Measurements from ENCODE around the gene FAM163B. TPM values are rescaled to one million over a fixed set of nuclear protein-coding genes. Genes with fewer than 3 reads are reported as not detected.

The FAM163B gene
- total and polyA plus RNA-seq, 2 experiments from 2014 or later, result 0.35 to 1.0 TPM

- no peaks in the 10 kb centered on the region for H4K20me1 ChIP-seq (ENCODE audit: insufficient read depth, poor library complexity, severe bottlenecking)
- H3K36me3 ChIP-seq (replicated peaks; ENCODE audit: insufficient read depth, low read depth), result no peaks in the 10 kb centered on the region
- no peak overlapping the region for H3K4me2 ChIP-seq
- WGBS (ENCODE audit: low lambda C conversion rate, missing lambda C conversion rate), result 81% methylated on average over 12 of the region's 12 CpGs
- no peak overlapping the region for H3K4me3 ChIP-seq
- H3K9me2 ChIP-seq (replicated peaks; ENCODE audit: insufficient read depth), result no peaks in the 10 kb centered on the region
- no peak overlapping the region for H2AFZ ChIP-seq
- no peak overlapping the region for H3K27ac ChIP-seq
- no peak for DNase-seq (ENCODE audit: low spot score)
- H3K27me3 ChIP-seq, result no peaks in the 10 kb centered on the region
- H3K4me1 ChIP-seq (ENCODE audit: insufficient read depth), result no peaks in the 10 kb centered on the region
- no peaks in the 10 kb centered on the region for H3K79me2 ChIP-seq
- H3K9me3 ChIP-seq (ENCODE audit: low read depth), result no peaks in the 10 kb centered on the region
- TF ChIP-seq EZH2 (IDR thresholded peaks at IDR 0.05; ENCODE audit: borderline replicate concordance) (no peak), EZH2phosphoT487 (IDR thresholded peaks at IDR 0.05; ENCODE audit: low read depth, severe bottlenecking, unreplicated experiment) (no peak)
- TF ChIP-seq, protein P1, sequence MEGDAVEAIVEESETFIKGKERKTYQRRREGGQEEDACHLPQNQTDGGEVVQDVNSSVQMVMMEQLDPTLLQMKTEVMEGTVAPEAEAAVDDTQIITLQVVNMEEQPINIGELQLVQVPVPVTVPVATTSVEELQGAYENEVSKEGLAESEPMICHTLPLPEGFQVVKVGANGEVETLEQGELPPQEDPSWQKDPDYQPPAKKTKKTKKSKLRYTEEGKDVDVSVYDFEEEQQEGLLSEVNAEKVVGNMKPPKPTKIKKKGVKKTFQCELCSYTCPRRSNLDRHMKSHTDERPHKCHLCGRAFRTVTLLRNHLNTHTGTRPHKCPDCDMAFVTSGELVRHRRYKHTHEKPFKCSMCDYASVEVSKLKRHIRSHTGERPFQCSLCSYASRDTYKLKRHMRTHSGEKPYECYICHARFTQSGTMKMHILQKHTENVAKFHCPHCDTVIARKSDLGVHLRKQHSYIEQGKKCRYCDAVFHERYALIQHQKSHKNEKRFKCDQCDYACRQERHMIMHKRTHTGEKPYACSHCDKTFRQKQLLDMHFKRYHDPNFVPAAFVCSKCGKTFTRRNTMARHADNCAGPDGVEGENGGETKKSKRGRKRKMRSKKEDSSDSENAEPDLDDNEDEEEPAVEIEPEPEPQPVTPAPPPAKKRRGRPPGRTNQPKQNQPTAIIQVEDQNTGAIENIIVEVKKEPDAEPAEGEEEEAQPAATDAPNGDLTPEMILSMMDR (IDR thresholded peaks at IDR 0.05; ENCODE audit: poor library complexity), result no peak
These were observed 28.4 kb upstream of the FAM163B start for GRCh38 chr9:133637451-133638055.

DNA sequence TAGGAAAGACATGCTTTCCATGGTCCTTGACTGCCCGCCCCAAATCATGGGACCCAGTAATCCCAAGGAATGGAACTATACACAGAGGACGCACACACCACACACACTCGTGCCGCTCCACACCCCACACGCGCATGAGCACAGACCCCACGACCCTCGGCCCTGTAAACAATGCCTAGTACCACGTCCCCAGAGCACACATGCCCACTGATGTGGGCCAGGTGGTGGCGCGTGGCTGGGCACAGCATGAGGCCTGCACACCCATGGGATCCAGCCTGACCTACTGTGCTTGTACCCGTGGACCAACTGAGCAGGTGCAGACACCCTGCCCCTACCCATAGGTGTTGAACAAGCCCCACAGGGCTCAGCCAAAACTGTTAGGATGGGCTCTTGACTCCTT is 27.7 kb upstream of the FAM163B start:
- H3K4me2 ChIP-seq, result no peak overlapping the region
- H3K27me3 ChIP-seq, result no peaks in the 10 kb centered on the region
- no peak for DNase-seq (ENCODE audit: low spot score)
- no peaks in the 10 kb centered on the region for H4K20me1 ChIP-seq (ENCODE audit: insufficient read depth, poor library complexity, severe bottlenecking)
- no peaks in the 10 kb centered on the region for H3K4me1 ChIP-seq (ENCODE audit: insufficient read depth)
- H2AFZ ChIP-seq, result no peak overlapping the region
- no peaks in the 10 kb centered on the region for H3K79me2 ChIP-seq
- 96% methylated on average over 12 of the region's 12 CpGs for WGBS (ENCODE audit: low lambda C conversion rate, missing lambda C conversion rate)
- TF ChIP-seq, protein P1 (IDR thresholded peaks at IDR 0.05; ENCODE audit: poor library complexity), result no peak
- TF ChIP-seq EZH2phosphoT487 (IDR thresholded peaks at IDR 0.05; ENCODE audit: low read depth, severe bottlenecking, unreplicated experiment) (no peak), EZH2 (IDR thresholded peaks at IDR 0.05; ENCODE audit: borderline replicate concordance) (no peak)
- H3K9me3 ChIP-seq (ENCODE audit: low read depth), result no peaks in the 10 kb centered on the region
- no peaks in the 10 kb centered on the region for H3K36me3 ChIP-seq (replicated peaks; ENCODE audit: insufficient read depth, low read depth)
- H3K9me2 ChIP-seq (replicated peaks; ENCODE audit: insufficient read depth), result no peaks in the 10 kb centered on the region
- H3K27ac ChIP-seq, result no peak overlapping the region
- H3K4me3 ChIP-seq, result no peak overlapping the region

DNA sequence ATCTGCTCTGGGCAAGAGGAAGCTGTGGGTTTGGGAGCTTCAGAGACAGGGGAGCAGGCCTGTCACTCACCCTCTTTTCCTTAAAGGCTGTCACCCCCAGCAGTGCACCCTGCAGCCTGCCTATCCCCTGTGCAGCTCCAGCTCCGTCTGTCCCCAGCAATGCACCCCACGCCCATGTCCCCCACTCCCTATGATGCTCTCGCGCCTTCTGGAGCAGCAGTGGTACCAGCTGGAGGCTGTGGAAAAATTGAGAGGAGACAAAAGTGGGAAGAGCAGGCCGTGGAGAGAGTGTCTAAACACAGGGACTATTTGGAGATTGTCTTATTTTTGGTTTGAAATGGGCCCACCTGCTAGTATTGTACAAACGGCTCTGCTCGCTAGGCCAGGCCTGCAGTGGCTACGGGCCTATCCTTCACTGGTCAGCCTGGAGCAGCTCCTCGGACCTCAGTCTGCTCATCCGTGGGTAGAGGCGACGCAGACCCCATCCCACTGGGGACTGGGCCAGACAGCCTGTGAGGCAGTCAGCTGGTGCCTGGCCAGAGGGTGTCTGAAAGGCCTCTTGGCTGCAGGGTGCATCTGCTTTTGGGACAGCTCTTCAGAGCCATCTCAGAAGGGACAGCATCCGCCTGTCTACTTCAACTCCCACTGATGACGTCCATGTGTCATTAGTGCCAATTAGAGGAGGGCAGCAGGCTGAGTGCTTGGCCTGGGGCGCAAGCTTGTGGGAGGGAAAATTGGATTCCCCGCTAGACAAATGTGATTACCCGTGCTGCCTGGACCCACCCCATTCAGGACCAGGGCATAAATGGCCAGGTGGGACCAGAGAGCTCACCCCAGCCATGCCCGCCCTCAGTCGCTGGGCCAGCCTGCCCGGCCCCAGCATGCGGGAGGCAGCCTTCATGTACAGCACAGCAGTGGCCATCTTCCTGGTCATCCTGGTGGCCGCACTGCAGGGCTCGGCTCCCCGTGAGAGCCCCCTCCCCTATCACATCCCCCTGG is 26.6 kb upstream of the FAM163B start, which contains the start of gene DBH:
TSS of gene DBH (plus strand) at position 831 of the 999 bp plus-strand sequence. CDS start at position 840, 9 bp downstream.
- H3K9me2 ChIP-seq (replicated peaks; ENCODE audit: insufficient read depth), result no peaks in the 10 kb centered on the region
- WGBS (ENCODE audit: low lambda C conversion rate, missing lambda C conversion rate), result 90% methylated on average over 22 of the region's 24 CpGs

More for the DNA sequence above, 26.6 kb upstream of the FAM163B start, which contains the start of gene DBH:
- H3K4me1 ChIP-seq (ENCODE audit: insufficient read depth), result no peaks in the 10 kb centered on the region
- TF ChIP-seq, protein P1 (IDR thresholded peaks at IDR 0.05; ENCODE audit: poor library complexity), result no peak
- TF ChIP-seq EZH2phosphoT487 (IDR thresholded peaks at IDR 0.05; ENCODE audit: low read depth, severe bottlenecking, unreplicated experiment), result no peak
- no peak for TF ChIP-seq EZH2 (IDR thresholded peaks at IDR 0.05; ENCODE audit: borderline replicate concordance)
- DNase-seq (ENCODE audit: low spot score), result no peak
- no peak within 1 kb of the TSS for H2AFZ ChIP-seq
- no peaks in the 10 kb centered on the region for H3K36me3 ChIP-seq (replicated peaks; ENCODE audit: insufficient read depth, low read depth)
- no peaks in the 10 kb centered on the region for H3K79me2 ChIP-seq
- no peaks in the 10 kb centered on the region for H3K27me3 ChIP-seq
- no peak within 1 kb of the TSS for H3K4me3 ChIP-seq
- H3K9me3 ChIP-seq (ENCODE audit: low read depth), result no peaks in the 10 kb centered on the region
- H4K20me1 ChIP-seq (ENCODE audit: insufficient read depth, poor library complexity, severe bottlenecking), result no peaks in the 10 kb centered on the region
- H3K4me2 ChIP-seq, result no peak within 1 kb of the TSS
- H3K27ac ChIP-seq, result no peak within 1 kb of the TSS

All from hepatocyte (in vitro differentiated cells).